RPMI7951 (cell line): ENCODE data around the gene OTUD3. TPM values are rescaled to one million over a fixed set of nuclear protein-coding genes. Genes with fewer than 3 reads are reported as not detected.
A peak's percentile ranks its signal among the peaks of the same experiment; 100 is the strongest.
"Not testable (repeated sequence)": the region's sequence is repeated elsewhere in the genome, so short reads cannot be mapped to it uniquely, and the experiment has no call there.

Experiments used
- DNase-seq: peaks from one replicate; pipeline ENCODE4 v3.0.0-alpha.2; 2012; ENCODE audit warnings: low read depth
- total RNA-seq: library from RNA; depleted of rRNA; stranded (reverse); fragments of >200 nt; shearing (Covaris generic); gene quantifications from 2 replicates; pipeline ENCODE4 v1.2.3, GENCODE V29; 2014

OTUD3 gene
- total RNA-seq, 1 experiment from 2014 or later, result 3.1 TPM

- not testable (repeated sequence) for DNase-seq
Measured at GRCh38 chr1:19868575-19868974, 13.6 kb upstream of the OTUD3 start.

- DNase-seq, result not testable (repeated sequence)
Measured at GRCh38 chr1:19869453-19869852, 12.7 kb upstream of the OTUD3 start.

GRCh38 chr1:19869929-19870328 is 12.3 kb upstream of the OTUD3 start:
- DNase-seq, result no peak

GRCh38 chr1:19872190-19872589 is 10.0 kb upstream of the OTUD3 start:
- no peak for DNase-seq

GRCh38 chr1:19877181-19877750 is 4.9 kb upstream of the OTUD3 start:
- no peak for DNase-seq

- peak; percentile 94 for DNase-seq
Measured at GRCh38 chr1:19877821-19878636, 4.2 kb upstream of the OTUD3 start.

GRCh38 chr1:19878637-19878985 is 3.6 kb upstream of the OTUD3 start:
- no peak for DNase-seq

- DNase-seq, result no peak
Measured at GRCh38 chr1:19879227-19879626, 3.0 kb upstream of the OTUD3 start.

GRCh38 chr1:19879661-19880060 is 2.5 kb upstream of the OTUD3 start:
- DNase-seq, result no peak

GRCh38 chr1:19880841-19881240 is 1.4 kb upstream of the OTUD3 start:
- not testable (repeated sequence) for DNase-seq

- no peak for DNase-seq
Measured at GRCh38 chr1:19884312-19884711, 2.1 kb downstream of the OTUD3 start.

- no peak for DNase-seq
Measured at GRCh38 chr1:19885821-19886220, 3.6 kb downstream of the OTUD3 start.

- DNase-seq, result no peak
Measured at GRCh38 chr1:19888112-19888511, 5.9 kb downstream of the OTUD3 start.

GRCh38 chr1:19889656-19890055 is 7.5 kb downstream of the OTUD3 start:
- no peak for DNase-seq

- no peak for DNase-seq
Measured at GRCh38 chr1:19892129-19892528, 9.9 kb downstream of the OTUD3 start.

- DNase-seq, result peak; percentile 43
Measured at GRCh38 chr1:19892628-19893168, 10.5 kb downstream of the OTUD3 start.

GRCh38 chr1:19893687-19894086 is 11.5 kb downstream of the OTUD3 start:
- no peak for DNase-seq

- no peak for DNase-seq
Measured at GRCh38 chr1:19894218-19894617, 12.0 kb downstream of the OTUD3 start.

GRCh38 chr1:19901653-19902052 is 19.5 kb downstream of the OTUD3 start:
- no peak for DNase-seq

GRCh38 chr1:19903621-19904020 is 21.4 kb downstream of the OTUD3 start:
- peak; percentile 28 for DNase-seq

- no peak for DNase-seq
Measured at GRCh38 chr1:19907456-19907855, 25.3 kb downstream of the OTUD3 start.

GRCh38 chr1:19909392-19909791 is 27.2 kb downstream of the OTUD3 start:
- no peak for DNase-seq

- no peak for DNase-seq
Measured at GRCh38 chr1:19909971-19910370, 27.8 kb downstream of the OTUD3 start.
